Panc1 (cell line): ENCODE results near the gene EPHA8. TPM values are rescaled to one million over a fixed set of nuclear protein-coding genes. Genes with fewer than 3 reads are reported as not detected.
A peak's percentile ranks its signal among the peaks of the same experiment; 100 is the strongest.

Source experiments
- ATAC-seq: fragments of 200-7000 bp; cut with Tn5 transposase; 2 replicates; pipeline ENCODE4 v1.9.1; 2020; ENCODE audit warnings: mild to moderate bottlenecking, moderate library complexity
- BruUV-seq: library from RNA; stranded (reverse); fragments of 400-500 nt; replicated peaks from 2 replicates; lab custom pipeline; 2021; lab: Mats Ljungman, UMichigan
- CTCF ChIA-PET: fragments of 300-600 bp; sonication (Branson Sonifier 250); formaldehyde crosslinking; loops from one replicate; lab custom pipeline; 2022; ENCODE audit warnings: antibody characterized with exemption; lab: Charles Lee
- POLR2A ChIA-PET: fragments of 300-600 bp; sonication (Branson Sonifier 250); formaldehyde crosslinking; loops from one replicate; lab custom pipeline; 2022; ENCODE audit warnings: antibody characterized with exemption; lab: Charles Lee
- DNase-seq: peaks from one replicate; pipeline ENCODE4 v3.0.0-alpha.2; 2010; ENCODE audit warnings: low read depth, low spot score
- H3K27ac ChIP-seq: 2 replicates; pipeline ENCODE4 v1.5.1; 2011; ENCODE audit warnings: mild to moderate bottlenecking, low read length, inconsistent platforms
- H3K27me3 ChIP-seq: fragments of 200-500 bp; sonication (Bioruptor generic); 2 replicates; pipeline ENCODE4 v1.6.0; 2014; ENCODE audit warnings: low read length, inconsistent platforms; ENCODE audit not compliant: control insufficient read depth, insufficient read depth
- H3K36me3 ChIP-seq: fragments of 200-500 bp; sonication (Bioruptor generic); 2 replicates; pipeline ENCODE4 v1.5.1; 2014; ENCODE audit warnings: inconsistent platforms, mild to moderate bottlenecking, low read length, moderate library complexity; ENCODE audit not compliant: control insufficient read depth, insufficient read depth
- H3K4me1 ChIP-seq: 2 replicates; pipeline ENCODE4 v1.5.1; 2011; ENCODE audit warnings: inconsistent platforms, mild to moderate bottlenecking, low read length, moderate library complexity; ENCODE audit not compliant: control insufficient read depth, insufficient read depth
- H3K4me3 ChIP-seq, 2 experiments: 2 replicates each; pipeline ENCODE4 v1.5.1; 2011 to 2012; ENCODE audit warnings: low read depth in 2 of 2, low read length in 2 of 2, mild to moderate bottlenecking in 2 of 2, inconsistent platforms in 1 of 2, moderate library complexity in 1 of 2
- H3K9me3 ChIP-seq: fragments of 200-500 bp; sonication (Bioruptor generic); 2 replicates; pipeline ENCODE4 v1.5.1; 2014; ENCODE audit warnings: low read depth, mild to moderate bottlenecking, inconsistent platforms, low read length, moderate library complexity; ENCODE audit not compliant: control insufficient read depth, insufficient read depth
- POLR2AphosphoS5 ChIP-seq: IDR thresholded peaks from 2 replicates; pipeline ENCODE4 v1.6.1; 2012; ENCODE audit warnings: mild to moderate bottlenecking, low read depth, low read length, moderate library complexity
- REST ChIP-seq, 2 experiments: IDR thresholded peaks; 2 replicates each; pipeline ENCODE4 v1.6.1; 2011 to 2012; ENCODE audit warnings: low read depth in 2 of 2, control low read depth in 1 of 2, low read length in 1 of 2, mild to moderate bottlenecking in 1 of 2, moderate library complexity in 1 of 2; ENCODE audit not compliant: insufficient read depth in 1 of 2
- SIN3A ChIP-seq: IDR thresholded peaks from 2 replicates; pipeline ENCODE4 v1.6.1; 2012; ENCODE audit warnings: low read depth, mild to moderate bottlenecking, low read length, moderate library complexity, borderline replicate concordance; ENCODE audit not compliant: insufficient read depth
- TCF7L2 ChIP-seq: IDR thresholded peaks from 2 replicates; pipeline ENCODE4 v1.6.1; 2011; ENCODE audit warnings: mild to moderate bottlenecking, low read depth, low read length, inconsistent platforms
- in situ Hi-C: cut with HindIII; loops from 2 replicates; pipeline ENCODE4 v1.10.0; 2016; ENCODE audit warnings: low sequenced_read_pairs, low pct_unique_long_range_greater_than_20kb
- intact Hi-C: fragments of 100-400 bp; cut with micrococcal nuclease; formaldehyde crosslinking; loops from one replicate; pipeline ENCODE4 v1.10.0; 2022; ENCODE audit not compliant: unreplicated experiment
- total RNA-seq: library from RNA; stranded (reverse); gene quantifications from one replicate; pipeline ENCODE4 v1.2.1, GENCODE V29; 2021; ENCODE audit not compliant: unreplicated experiment
- TF ChIP-seq, protein P1 (sequence below): fragments of 450-650 bp; IDR thresholded peaks from 2 replicates; pipeline ENCODE4 v1.5.1; 2017; ENCODE audit warnings: mild to moderate bottlenecking

The EPHA8 gene
- total RNA-seq, 1 experiment from 2014 or later, result not detected

- POLR2A ChIA-PET, result no interaction called here
- Histone ChIP-seq H3K4me1 (no peaks in the 10 kb centered on the region), H3K9me3 (no peaks in the 10 kb centered on the region), H3K27me3 (no peaks in the 10 kb centered on the region), H3K4me3 (no peak overlapping the region), H3K36me3 (no peaks in the 10 kb centered on the region), H3K27ac (no peak overlapping the region)
- ATAC-seq (0 out of 2 replicates have a peak, but pooled peaks have one; percentile 26), DNase-seq (no peak)
- no TSS peak for BruUV-seq
- intact Hi-C loops, result no loop called here
- TF ChIP-seq REST (IDR thresholded peaks at IDR 0.05; ENCODE audit: insufficient read depth in 1 of 2, low read depth in 2 of 2, low read length in 1 of 2), result no peak
- TF ChIP-seq SIN3A, result no peak
- no peak for TF ChIP-seq TCF7L2
- TF ChIP-seq, protein P1, sequence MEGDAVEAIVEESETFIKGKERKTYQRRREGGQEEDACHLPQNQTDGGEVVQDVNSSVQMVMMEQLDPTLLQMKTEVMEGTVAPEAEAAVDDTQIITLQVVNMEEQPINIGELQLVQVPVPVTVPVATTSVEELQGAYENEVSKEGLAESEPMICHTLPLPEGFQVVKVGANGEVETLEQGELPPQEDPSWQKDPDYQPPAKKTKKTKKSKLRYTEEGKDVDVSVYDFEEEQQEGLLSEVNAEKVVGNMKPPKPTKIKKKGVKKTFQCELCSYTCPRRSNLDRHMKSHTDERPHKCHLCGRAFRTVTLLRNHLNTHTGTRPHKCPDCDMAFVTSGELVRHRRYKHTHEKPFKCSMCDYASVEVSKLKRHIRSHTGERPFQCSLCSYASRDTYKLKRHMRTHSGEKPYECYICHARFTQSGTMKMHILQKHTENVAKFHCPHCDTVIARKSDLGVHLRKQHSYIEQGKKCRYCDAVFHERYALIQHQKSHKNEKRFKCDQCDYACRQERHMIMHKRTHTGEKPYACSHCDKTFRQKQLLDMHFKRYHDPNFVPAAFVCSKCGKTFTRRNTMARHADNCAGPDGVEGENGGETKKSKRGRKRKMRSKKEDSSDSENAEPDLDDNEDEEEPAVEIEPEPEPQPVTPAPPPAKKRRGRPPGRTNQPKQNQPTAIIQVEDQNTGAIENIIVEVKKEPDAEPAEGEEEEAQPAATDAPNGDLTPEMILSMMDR, result no peak
- TF ChIP-seq POLR2AphosphoS5, result no peak
- CTCF ChIA-PET, result no interaction called here
- in situ Hi-C loops, result no loop called here
Measured at GRCh38 chr1:22553104-22553880, 10.0 kb upstream of the EPHA8 start.

- CTCF ChIA-PET, result no interaction called here
- Histone ChIP-seq H3K4me1 (no peaks in the 10 kb centered on the region), H3K27ac (no peak overlapping the region), H3K27me3 (no peaks in the 10 kb centered on the region), H3K36me3 (no peaks in the 10 kb centered on the region), H3K9me3 (no peaks in the 10 kb centered on the region), H3K4me3 (no peak overlapping the region)
- no peak for DNase-seq
- TF ChIP-seq, protein P1, result no peak
- no peak for TF ChIP-seq TCF7L2
- TF ChIP-seq SIN3A, result no peak
- TF ChIP-seq REST (IDR thresholded peaks at IDR 0.05; ENCODE audit: insufficient read depth in 1 of 2, low read depth in 2 of 2, low read length in 1 of 2), result no peak
- no peak for TF ChIP-seq POLR2AphosphoS5
- no TSS peak for BruUV-seq
- intact Hi-C loops (no loop called here), in situ Hi-C loops (no loop called here)
- POLR2A ChIA-PET, result no interaction called here
- no peak for ATAC-seq
Measured at GRCh38 chr1:22553991-22554522, 9.2 kb upstream of the EPHA8 start.
